HG03039 (cell line): ENCODE results near the gene SBNO2.

ENCODE experiments used
- ATAC-seq: cut with Tn5 transposase; IDR thresholded peaks from one replicate; pipeline ENCODE4 v1.9.1; 2021; ENCODE audit warnings: mild to moderate bottlenecking, moderate library complexity; ENCODE audit not compliant: unreplicated experiment

The SBNO2 gene

DNA sequence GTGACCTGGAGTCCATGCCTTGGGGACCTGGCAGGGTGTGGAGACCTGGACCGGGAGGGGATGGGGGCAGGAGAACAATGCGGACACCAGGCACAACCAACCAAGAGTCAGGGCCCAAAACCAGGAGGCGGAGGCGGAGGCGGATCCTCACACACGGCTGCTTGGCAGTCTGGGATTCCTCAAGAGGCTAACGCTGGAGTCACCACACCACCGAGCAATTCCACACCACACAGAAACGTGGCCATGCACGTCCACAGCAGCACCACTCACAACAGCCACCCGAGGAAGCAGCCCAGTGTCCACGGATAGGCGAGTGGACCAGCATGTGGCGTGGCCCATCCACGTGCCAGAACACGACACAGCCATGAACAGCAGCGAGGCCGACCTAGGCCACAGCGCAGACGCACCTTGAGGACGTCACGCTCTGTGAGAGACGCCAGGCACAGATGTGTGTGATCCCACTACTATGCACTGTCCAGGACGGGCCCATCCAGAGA, 17.7 kb downstream of the SBNO2 start:
- ATAC-seq, result no peak

DNA sequence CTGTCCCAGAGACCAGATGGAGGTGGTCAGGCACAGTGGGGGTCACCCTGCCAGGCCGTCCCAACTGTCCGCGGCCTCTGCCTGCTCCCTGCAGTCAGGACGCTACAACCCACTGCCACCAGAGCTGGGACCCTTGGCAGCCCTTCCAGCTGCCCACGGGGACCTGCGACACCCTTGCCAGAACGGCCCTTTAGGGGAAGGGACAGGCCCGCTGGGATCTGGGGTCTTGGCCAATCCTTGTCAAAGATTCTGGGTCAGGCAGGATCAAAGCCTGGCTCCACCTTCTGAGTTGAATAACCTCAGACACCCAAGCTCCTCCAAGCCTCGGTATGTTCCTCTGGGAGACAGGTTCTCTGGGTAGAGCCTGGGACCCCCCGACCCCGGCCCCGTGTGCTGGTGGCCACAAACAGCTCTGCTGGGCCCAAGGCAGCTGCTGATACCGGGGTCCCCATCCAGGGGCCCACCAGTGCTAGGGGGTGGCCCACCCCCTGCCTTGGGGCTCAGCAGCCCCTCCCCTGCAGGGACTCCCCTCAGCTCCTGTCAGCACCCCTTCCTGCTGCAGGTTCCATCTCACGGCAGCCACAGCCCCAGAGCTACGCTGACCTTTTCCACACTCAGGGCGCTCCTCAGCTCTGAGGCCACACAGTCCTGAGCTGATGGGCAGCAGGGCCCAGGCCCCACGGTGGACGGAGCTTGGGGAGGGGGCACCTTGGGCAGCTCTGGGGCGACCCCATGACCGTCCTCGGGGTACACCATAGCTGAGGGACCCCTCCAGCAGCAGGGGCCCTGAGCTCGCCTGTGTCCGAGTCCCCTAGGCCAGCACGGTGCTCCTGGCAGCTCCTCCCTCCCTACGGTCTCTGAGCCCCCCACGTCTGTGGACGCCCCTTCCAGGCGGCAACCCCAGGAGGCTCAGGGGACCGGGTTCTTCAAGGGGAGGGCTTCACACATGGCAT, 18.4 kb downstream of the SBNO2 start:
- no peak for ATAC-seq

DNA sequence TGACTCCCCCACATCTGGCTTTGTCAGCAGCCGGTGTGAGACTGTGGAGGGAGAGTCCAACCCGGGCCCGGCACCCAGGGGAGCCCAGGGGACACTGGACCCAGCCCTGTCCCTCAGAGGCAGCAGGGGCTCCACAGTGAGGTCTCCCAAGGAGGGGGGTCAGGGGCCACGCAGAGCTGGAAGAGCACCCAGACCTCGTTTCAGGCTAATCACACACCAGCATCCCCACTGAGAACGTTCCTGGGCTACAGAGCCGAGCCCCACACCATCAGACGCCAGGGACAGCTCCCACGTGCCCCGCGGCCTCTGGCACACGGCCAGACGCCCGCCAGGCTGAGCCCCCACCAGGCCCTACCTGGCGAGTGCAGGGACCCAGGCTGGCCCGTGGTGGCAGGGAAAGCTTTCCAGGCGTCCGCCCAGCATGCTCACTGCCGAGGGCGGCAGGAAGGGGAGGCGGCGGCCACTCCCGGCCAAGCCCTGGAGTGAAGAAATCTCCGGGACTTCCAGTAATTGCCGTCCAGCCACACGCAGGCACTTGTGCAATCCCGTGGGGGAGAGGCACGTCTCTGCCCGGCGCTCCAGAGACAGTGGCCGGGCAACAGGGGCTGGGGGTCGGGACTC, 19.2 kb downstream of the SBNO2 start:
- ATAC-seq, result no peak

DNA sequence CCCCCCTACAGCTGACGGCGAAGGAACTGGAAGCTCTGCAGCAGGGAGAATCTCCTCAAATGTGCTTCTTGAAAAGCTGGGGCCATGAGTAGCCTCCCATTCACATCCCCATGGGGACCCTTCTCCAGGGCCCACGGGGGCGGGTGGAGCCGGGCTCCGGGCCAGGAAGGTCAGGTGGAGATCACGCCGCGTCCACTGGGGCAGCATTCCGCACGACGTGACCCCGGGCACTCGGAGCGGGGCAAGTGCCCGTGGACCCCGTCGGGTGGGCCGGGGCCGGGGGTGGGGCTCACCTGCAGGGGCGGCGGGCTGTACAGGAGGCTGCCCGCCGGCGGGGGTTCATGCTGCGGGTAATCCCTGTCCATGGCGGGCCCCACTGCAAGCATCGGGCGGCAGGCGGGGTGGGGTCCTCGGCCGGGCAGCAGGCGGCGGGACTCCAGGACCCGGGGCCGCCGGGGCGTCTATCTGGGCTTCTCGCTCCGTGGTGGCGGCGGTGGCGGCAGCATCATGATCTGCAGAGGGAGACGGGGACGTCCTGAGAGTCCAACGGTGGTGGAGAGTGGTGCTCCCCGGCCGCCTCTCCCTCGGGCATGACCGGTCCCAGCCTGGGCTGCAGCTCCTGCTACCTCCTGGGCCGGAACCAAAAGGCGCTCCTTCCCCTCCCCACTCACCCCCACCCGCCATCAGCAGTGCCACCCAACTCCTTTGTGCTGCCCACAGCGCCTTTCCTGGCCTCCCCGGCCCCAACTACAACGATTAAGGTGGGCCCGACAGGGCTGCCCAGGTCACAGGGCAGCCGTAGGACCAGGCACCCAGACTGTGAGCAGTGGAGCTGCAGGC, 20.0 kb downstream of the SBNO2 start:
- no peak for ATAC-seq

DNA sequence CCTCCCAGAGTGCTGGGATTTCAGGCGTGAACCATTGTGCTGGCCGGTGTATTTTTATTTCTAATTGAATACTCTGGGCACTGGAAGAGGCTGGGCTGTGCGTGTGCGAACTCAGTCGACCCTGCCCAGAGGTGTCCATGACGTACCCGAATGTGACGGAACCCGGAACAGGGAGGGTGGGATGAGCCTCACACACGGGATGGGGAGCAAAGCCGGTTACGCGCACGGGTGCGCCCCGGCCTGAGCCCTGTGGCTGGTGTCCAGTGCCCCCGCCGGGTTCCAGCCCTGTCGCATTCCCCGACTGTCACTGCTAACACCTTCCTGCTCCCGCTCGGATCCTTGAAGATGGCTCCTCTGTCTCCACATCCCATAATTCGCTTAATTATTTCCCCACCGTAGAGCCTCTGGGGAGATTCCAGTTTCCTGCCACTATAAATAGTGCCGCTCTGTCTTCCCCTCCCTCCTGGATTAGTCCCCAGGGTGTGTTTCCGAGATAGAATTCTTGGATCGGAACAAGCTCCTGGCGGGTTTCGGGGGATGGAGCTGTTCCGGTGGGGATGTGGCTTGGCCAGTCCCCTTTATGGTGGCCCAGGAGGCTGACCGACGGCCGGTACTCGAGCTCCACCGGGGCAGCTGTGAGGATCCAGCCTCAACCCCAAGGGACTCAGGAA, 22.0 kb downstream of the SBNO2 start:
- ATAC-seq, result no peak

DNA sequence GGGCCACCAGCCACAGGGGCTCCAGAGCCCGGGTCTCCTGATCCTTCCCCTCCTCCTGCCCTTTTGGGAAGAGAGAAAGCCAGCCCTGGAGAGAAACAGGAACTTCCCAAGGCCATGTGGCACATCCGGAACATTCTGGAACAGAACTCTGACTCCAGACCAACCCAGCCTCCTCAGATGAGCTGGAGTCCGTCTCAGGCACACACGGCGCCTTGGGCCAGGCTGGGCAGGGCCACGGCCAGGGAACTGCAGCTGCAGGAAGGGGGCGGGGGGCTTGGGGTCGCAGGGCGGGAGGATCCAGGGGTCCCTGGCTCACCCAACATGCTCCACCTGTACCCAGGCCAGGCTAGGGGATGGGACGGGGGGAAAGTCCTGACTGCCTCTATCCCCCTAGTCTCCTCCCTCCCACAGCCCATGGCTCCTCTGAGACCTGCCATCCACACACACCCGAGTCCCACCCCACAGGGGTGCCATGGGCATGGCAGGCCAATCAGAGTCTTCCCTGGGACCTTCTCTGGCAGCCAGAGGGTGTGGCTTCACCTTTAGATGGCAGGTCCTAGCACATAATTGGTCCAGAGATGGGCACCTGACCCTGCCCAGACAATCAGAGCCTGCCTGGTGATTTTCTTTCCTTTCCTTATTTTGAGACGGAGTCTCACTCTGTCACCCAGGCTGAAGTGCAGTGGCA, 22.9 kb downstream of the SBNO2 start:
- ATAC-seq, result no peak

DNA sequence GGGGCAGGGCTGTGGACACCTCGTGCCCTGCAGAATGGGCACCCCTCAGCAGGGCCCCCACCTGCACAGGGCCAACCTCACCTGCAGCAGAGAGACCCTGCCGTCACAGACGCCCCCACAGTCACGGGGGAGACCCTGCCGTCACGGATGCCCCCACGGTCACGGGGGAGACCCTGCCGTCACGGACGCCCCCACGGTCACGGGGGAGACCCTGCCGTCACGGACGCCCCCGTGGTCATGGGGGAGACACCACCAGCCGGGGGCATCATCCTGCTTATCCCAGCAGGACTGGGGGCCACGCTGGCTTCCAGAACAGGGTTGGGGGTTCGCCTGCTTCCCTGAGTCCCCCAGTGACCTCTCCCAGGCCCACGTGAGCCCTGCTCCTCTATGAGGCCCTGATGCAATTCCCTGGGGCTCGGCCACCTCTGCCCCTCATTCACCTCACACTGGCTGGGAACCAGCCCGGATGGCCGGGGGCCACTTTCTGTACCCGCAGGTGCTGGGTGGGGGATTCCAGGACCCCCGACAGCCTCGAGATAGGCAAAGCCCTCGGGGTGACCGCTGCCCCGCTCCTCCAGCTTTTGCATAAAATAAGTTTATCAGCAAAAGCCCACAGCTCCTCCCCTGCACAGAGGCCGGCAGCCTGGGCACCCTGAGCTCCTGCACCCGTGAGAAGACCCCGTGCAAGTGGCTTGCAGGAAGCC, 23.6 kb downstream of the SBNO2 start:
- ATAC-seq, result no peak

DNA sequence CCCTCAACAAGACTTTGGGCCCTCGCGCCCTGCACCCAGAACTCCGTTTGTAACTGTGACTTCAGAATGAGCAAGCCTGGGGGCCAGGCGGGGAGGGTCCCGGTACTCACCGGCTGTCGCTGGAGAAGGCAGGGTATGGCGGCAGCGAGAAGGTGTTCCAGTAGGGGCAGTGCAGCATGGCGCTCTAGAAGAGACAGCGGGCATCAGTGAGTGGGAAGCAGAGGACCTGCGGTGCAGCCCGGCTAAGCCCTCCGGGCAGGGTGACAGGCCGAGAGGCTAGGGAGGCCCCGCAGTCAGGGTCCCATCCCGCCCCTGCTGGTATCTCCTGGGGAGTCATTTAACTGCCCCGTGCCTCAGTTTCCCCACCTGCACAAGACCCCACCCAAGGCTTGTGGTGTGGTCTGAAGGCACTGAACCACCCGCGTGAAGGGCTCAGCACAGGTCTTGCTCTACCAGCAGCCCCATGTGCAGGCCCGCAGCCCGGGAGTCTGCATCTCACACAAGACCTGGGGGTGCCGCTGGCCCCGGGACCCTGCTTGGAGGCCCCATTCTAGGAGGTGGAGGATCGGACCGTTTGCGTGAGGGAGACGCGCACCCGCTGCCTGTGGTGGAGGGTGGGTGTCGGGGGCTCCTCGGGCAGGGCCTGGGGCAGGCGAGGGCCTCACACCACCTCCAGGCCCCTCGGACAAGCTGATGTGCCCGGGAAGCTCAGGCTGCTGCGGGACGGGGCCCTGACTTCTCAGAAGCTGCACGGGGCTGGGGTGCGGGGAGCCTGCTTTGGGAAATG, 24.6 kb downstream of the SBNO2 start:
- ATAC-seq, result no peak

DNA sequence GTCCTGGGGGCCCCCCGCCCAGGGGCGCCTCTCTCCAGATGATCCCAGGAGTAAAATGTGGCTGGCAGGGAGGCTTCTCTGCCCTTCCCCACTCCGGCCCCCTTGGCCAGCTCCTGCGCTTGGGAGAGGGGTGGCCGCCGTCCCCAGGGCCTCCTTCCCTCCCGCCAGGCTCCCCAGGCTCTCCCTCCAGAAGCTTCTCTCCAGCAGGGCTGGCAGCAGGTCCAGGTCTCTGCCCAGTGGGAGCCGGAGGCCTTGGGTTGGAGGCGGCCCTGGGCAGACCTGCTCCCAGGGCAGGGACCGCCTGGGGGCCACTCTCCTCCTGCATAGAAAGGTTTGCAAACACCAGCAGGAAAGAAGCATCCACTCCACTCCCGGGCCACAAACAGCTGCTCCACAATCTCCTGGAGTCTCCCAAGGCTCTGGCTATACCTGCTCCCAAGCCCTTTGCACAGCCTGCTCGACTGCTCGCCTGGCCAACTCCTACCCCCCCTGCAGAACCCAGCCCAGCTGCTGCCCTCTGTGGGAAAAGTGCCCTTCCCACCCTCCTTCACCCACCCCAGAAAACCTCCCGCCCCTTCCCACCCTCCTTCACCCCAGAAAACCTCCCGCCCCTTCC, 26.0 kb downstream of the SBNO2 start:
- no peak for ATAC-seq

DNA sequence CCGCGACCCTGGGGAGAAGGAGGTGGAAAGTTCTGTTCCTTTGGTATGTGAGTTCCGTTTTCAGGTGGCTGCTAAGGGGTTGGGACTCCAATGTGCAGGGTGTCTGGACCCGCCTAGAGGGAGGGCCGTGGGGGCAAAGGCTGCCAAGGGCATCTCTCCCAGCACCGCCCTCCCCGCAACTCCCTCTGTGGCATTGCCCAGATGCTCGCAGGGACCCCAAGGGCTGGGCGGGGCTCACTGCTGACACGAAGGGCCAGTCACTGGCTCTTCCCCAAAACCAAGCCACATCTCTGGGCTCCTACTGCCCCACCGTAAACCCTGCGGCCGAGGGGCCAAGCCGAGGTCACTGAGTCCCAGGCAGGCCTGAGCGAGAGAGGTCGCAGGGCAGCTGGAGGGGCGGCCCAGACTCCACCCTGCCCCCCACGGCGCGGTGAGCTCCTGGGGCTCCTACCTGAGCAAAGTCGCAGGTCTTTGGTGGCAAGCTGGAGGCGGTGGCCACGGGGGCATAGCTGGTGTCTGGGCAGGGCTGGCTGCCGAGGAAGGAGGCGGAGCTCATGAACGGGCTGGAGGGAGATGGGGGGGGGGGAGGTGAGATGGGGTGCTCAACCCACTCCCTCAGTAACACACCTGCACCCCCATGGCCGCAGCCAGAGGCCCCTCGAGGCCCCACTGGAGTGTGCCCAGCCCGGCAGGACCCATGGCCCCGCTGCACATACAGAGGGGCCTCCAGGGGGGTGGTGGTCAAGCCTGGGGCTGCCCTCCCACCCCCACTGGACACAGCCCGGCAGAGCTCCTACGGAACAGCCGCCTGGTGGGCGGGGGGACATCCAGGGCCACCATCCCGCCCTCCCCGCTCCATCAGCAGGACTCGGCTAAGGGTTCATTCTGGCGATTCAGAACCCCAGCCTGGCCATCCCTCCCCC, 26.9 kb downstream of the SBNO2 start:
- no peak for ATAC-seq

DNA sequence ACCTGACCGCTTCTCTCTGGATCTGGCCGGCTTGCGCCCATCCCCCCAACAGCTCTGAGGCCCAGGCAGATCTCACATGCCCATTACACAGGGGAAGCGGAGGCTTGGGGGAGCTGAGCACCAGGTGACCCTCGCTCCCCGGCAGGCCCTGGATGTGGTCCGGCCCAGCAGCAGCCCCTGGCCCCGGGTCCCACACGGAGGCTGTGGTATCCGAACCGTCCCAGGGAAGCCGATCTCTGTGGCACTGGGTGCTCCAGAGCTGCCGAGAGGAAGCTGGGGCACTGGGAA, 27.7 kb downstream of the SBNO2 start:
- ATAC-seq, result no peak

DNA sequence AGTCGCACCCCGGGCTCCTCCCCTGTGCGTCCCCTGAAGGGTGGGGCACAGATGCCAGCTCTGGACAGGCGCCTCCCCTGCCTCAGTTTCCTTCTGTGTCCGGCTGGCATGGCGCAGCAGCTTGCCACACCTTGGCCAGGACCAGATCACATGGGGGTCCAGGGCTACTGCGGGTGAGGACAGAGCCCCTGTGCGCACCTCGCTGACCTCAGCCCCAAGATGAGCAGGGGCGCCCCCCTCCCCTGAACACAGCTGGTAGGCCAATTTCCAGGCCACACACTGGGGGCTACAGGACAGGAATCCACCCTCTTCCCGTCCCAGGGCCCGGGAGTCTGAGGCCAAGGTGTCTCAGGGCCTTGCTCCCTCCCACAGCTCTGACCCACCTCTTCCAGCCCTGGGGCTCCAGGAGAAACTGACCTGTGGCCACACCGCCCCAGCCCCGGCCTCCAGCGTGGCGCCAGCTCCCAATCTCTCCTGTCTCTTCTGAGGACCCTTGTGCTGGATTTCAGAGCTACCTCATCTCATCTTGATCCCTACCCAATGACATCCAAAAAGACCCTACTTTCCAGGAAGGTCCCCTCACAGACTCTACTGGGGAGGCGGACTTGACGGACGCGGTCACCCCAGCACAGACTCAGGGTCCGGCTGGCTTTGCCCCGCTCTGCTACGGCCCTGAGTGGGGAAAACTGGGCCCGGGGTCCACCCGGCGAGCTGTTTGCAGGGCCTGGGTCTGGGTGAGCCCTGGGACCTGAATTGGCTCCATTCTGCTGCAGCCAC, 28.2 kb downstream of the SBNO2 start:
- ATAC-seq, result no peak

DNA sequence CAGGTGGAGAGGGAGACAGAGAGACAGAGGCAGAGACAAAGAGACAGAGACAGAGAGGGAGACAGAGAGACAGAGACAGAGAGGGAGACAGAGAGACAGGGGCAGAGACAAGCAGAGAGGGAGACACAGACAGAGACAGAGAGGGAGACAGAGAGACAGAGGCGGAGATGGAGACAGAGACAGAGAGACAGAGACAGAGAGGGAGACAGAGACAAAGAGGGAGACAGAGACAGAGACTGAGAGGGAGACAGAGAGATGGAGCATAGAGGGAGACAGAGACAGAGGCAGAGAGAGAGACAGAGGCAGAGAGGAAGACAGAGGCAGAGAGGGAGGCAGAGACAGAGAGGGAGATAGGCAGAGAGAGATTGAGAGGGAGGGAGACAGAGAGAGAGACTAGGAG, 29.3 kb downstream of the SBNO2 start:
- ATAC-seq, result no peak

DNA sequence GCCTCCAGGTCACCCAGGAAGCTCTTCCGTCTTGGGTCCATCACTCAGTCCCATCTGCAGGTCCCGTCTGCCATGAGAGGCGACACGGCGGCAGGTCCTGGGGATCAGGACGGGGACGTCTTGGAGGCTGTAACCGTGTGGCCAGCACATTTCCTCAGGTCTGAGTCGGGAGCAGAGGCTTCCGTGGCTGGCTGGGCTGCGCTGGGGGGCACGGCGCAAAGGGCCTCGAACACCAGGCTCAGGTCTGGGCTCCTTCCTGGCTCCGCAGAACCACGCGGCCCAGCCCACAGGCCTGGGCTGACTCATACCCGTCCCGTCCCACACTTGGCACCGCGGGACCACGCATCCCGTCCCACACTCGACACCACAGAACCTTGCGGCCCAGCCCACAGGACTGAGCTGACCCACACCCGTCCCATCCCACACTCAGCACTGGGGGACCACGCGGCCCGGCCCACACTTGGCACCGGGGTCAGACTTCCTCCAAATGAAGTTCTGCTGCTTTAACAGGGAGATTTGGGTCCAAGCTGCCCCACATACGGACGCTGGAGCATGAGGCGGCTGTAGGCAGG, 30.2 kb downstream of the SBNO2 start:
- no peak for ATAC-seq

DNA sequence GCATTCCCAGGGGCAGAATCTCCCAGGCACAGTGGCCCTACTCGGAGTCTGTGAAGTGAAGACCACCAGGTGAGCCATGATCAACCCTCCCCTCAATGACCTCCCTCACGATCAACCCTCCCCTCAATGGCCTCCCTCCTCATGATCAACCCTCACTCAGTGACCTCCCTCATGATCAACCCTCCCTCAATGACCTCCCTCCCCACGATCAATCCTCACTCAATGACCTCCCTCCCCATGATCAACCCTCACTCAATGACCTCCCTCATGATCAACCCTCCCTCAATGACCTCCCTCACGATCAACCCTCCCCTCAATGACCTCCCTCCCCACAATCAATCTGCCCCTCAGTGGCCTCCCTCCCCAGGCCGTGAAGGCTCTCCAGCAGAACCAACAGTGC, 32.1 kb downstream of the SBNO2 start:
- ATAC-seq, result no peak

DNA sequence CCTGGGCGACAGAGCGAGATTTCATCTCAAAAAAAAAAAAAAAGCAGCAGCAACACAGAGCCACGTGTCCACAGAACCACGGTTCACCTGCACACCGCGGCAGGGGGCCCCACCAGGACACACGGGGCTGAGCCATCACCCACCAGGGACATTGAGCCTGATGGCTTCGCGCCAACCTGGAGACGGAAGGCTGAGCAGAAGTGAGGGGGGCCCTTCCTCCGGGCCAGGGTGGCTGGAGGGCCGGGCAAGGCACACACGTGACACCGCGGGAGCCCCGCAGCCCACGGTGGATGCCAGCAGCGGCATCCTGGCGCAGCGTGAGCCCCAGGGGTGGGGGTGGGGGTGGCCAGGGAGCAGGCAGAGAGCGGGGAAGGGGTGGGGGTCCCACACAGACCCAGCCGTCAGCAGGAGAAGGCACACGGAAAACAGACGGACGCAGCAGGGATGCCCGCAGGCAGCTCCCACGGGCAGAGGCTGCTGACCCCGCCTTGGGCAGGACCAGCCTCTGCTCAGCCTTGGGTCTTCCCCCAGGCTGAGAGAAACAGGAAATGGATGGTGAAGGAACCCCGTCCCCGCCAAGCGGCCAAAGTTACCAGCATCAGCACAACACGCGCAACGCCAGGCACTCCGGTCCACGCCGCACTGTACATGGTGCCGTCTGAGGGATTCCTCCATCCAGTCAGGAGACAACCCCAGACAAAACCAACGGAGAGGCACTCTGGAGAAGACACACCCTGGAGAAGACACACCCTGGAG, 33.6 kb downstream of the SBNO2 start:
- ATAC-seq, result no peak
